HG03520 (cell line): ENCODE results near the gene MYH10.
"Not testable (repeated sequence)": the region's sequence is repeated elsewhere in the genome, so short reads cannot be mapped to it uniquely, and the experiment has no call there.

Experiments used
- ATAC-seq: cut with Tn5 transposase; IDR thresholded peaks from one replicate; pipeline ENCODE4 v1.9.1; 2021; ENCODE audit warnings: mild to moderate bottlenecking, moderate library complexity; ENCODE audit not compliant: unreplicated experiment

Gene MYH10

GRCh38 chr17:8557176-8557806 lies 73.2 kb downstream of the MYH10 start:
- no peak for ATAC-seq

- ATAC-seq: no peak
These were observed 74.5 kb downstream of the MYH10 start for GRCh38 chr17:8556074-8556473.

- no peak for ATAC-seq
These were observed 75.5 kb downstream of the MYH10 start for GRCh38 chr17:8555062-8555461.

- no peak for ATAC-seq
These were observed 77.8 kb downstream of the MYH10 start for GRCh38 chr17:8552577-8553320.

GRCh38 chr17:8542599-8543502 lies 87.7 kb downstream of the MYH10 start:
- no peak for ATAC-seq

GRCh38 chr17:8539976-8540375 lies 90.5 kb downstream of the MYH10 start:
- ATAC-seq: not testable (repeated sequence)

- no peak for ATAC-seq
These were observed 92.8 kb downstream of the MYH10 start for GRCh38 chr17:8537734-8538133.

GRCh38 chr17:8534498-8535188 lies 95.9 kb downstream of the MYH10 start:
- no peak for ATAC-seq

GRCh38 chr17:8532021-8532420 lies 98.5 kb downstream of the MYH10 start:
- ATAC-seq: no peak

GRCh38 chr17:8522577-8522976 lies 107.9 kb downstream of the MYH10 start:
- no peak for ATAC-seq

- no peak for ATAC-seq
These were observed 109.5 kb downstream of the MYH10 start for GRCh38 chr17:8520981-8521380.

GRCh38 chr17:8518850-8519249 lies 111.7 kb downstream of the MYH10 start:
- no peak for ATAC-seq

- ATAC-seq: no peak
These were observed 112.2 kb downstream of the MYH10 start for GRCh38 chr17:8518326-8518725.

GRCh38 chr17:8514801-8515200 lies 115.7 kb downstream of the MYH10 start:
- no peak for ATAC-seq

GRCh38 chr17:8506145-8506544 lies 124.4 kb downstream of the MYH10 start:
- no peak for ATAC-seq

GRCh38 chr17:8504460-8505207 lies 125.9 kb downstream of the MYH10 start:
- no peak for ATAC-seq

GRCh38 chr17:8503807-8504206 lies 126.7 kb downstream of the MYH10 start:
- no peak for ATAC-seq

GRCh38 chr17:8503368-8503767 lies 127.2 kb downstream of the MYH10 start:
- ATAC-seq: no peak

- ATAC-seq: no peak
These were observed 128.4 kb downstream of the MYH10 start for GRCh38 chr17:8502126-8502525.

GRCh38 chr17:8500609-8501008 lies 129.9 kb downstream of the MYH10 start:
- ATAC-seq: no peak
